HL-60 (cell line): ENCODE measurements around the gene ASF1A.

Source experiments
- GABPA ChIP-seq: IDR thresholded peaks from 2 replicates; pipeline ENCODE4 v1.6.1; 2012; ENCODE audit warnings: low read depth
- POLR2AphosphoS5 ChIP-seq: IDR thresholded peaks from 2 replicates; pipeline ENCODE4 v1.6.1; 2012; ENCODE audit warnings: low read depth
- TF ChIP-seq, protein P1 (sequence below): IDR thresholded peaks from one replicate; pipeline ENCODE4 v1.5.1; 2011; ENCODE audit warnings: low read length, control low read depth, inconsistent platforms; ENCODE audit not compliant: insufficient read depth

- no peak for TF ChIP-seq GABPA
- no peak for TF ChIP-seq POLR2AphosphoS5
- TF ChIP-seq, protein P1, sequence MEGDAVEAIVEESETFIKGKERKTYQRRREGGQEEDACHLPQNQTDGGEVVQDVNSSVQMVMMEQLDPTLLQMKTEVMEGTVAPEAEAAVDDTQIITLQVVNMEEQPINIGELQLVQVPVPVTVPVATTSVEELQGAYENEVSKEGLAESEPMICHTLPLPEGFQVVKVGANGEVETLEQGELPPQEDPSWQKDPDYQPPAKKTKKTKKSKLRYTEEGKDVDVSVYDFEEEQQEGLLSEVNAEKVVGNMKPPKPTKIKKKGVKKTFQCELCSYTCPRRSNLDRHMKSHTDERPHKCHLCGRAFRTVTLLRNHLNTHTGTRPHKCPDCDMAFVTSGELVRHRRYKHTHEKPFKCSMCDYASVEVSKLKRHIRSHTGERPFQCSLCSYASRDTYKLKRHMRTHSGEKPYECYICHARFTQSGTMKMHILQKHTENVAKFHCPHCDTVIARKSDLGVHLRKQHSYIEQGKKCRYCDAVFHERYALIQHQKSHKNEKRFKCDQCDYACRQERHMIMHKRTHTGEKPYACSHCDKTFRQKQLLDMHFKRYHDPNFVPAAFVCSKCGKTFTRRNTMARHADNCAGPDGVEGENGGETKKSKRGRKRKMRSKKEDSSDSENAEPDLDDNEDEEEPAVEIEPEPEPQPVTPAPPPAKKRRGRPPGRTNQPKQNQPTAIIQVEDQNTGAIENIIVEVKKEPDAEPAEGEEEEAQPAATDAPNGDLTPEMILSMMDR = no peak
These were observed 9.7 kb downstream of the ASF1A start for GRCh38 chr6:118903691-118904090.
